ENCODE measurements around the gene CACNA1B.

DNA sequence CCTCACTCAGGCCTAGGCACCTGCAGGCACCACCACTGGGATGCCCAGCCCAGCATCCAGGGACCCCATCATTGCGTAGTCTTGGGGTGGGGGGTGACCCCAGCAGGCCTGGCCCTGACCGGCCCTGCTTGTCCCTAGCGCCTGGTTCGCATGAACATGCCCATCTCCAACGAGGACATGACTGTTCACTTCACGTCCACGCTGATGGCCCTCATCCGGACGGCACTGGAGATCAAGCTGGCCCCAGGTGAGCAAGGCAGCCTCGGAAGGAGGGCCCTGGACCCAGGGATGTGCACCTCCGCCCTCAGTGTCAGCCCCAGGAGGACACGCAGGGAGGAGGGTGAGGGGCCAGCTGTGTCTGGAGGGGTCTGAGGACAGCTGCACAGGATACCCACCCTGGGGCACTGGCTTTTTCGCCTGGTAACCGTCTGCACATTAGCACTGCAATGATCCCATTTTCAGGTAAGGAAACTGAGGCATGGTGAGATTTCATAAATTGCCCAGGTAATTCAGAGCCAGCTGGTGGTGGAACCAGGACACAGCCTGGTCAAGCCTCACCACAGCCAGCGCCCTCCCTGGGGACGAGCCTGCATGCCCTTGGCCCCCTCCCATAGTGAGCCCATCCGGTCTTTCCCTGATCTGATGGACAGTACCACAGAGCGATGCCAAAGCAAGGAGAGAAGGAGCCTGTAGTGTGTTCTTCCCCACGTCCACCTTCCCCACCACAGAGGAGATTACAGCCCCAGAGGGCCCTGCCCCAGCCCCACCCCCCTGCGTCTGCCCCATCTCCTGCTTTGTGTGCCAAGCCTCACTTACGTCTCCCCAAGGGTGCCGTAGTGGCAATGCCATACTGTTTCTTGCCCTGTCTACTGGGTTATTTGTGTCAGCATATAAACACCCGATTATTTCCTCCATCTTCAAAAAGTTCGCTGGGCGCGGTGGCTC, 228.3 kb downstream of the CACNA1B start:
- TF ChIP-seq, protein P1, sequence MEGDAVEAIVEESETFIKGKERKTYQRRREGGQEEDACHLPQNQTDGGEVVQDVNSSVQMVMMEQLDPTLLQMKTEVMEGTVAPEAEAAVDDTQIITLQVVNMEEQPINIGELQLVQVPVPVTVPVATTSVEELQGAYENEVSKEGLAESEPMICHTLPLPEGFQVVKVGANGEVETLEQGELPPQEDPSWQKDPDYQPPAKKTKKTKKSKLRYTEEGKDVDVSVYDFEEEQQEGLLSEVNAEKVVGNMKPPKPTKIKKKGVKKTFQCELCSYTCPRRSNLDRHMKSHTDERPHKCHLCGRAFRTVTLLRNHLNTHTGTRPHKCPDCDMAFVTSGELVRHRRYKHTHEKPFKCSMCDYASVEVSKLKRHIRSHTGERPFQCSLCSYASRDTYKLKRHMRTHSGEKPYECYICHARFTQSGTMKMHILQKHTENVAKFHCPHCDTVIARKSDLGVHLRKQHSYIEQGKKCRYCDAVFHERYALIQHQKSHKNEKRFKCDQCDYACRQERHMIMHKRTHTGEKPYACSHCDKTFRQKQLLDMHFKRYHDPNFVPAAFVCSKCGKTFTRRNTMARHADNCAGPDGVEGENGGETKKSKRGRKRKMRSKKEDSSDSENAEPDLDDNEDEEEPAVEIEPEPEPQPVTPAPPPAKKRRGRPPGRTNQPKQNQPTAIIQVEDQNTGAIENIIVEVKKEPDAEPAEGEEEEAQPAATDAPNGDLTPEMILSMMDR (IDR thresholded peaks at IDR 0.05), result no peak
- TF ChIP-seq EP300 (IDR thresholded peaks at IDR 0.05) (no peak), POLR2A (IDR thresholded peaks at IDR 0.05) (no peak)
